Measurements from ENCODE around the gene ASXL2. TPM values are rescaled to one million over a fixed set of nuclear protein-coding genes. Genes with fewer than 3 reads are reported as not detected.

Gene ASXL2
- total RNA-seq, 2 donors from 2014 or later, result 33.7 to 33.9 TPM

GRCh38 chr2:25822190-25823117 is 55.8 kb downstream of the ASXL2 start:
- Mint-ChIP-seq H3K4me1 (peaks cover 35% of the 10 kb centered on the region), H3K27ac (peak overlapping the region; percentile 92), H3K4me3 (peak overlapping the region; percentile 81), H3K36me3 (ENCODE audit: low read depth) (peaks cover 2% of the 10 kb centered on the region), H3K27me3 (no peaks in the 10 kb centered on the region)
- ATAC-seq (peak; percentile 88), DNase-seq (peak; percentile 41 to 52 (median 44))
- H3K9me3 ChIP-seq (ENCODE audit: control insufficient read depth, low read length, poor library complexity, severe bottlenecking), result no peaks in the 10 kb centered on the region

GRCh38 chr2:25821225-25822056 is 56.8 kb downstream of the ASXL2 start:
- no peak for DNase-seq
- H3K9me3 ChIP-seq (ENCODE audit: control insufficient read depth, low read length, poor library complexity, severe bottlenecking), result no peaks in the 10 kb centered on the region
- Mint-ChIP-seq H3K4me3 (peak overlapping the region; percentile 81), H3K36me3 (ENCODE audit: low read depth) (peaks cover under 1% of the 10 kb centered on the region), H3K27ac (no peak overlapping the region), H3K4me1 (peaks cover 38% of the 10 kb centered on the region), H3K27me3 (no peaks in the 10 kb centered on the region)
- no peak for ATAC-seq

DNA sequence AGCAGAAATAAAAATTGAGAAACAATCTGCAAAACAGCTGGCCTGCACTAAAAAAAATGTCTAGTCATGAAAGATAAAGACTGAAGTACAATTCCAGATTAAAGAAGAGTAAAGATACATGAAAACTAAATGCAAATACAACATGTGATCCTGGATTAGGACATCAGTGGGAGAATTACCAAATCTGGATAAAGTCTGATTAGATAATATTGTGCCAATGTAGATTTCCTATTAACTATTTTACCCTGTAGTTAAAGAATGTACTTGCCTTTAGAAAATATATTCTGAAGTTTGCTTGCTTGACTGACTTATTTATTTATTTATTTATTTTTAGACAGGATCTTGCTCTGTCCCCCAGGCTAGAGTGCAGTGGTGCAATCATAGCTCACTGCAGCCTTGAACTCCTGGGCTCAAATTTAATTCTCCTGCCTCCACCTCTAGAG is 58.7 kb downstream of the ASXL2 start:
- Mint-ChIP-seq H3K36me3 (ENCODE audit: low read depth) (no peaks in the 10 kb centered on the region), H3K27ac (no peak overlapping the region), H3K4me1 (peaks cover 34% of the 10 kb centered on the region), H3K27me3 (no peaks in the 10 kb centered on the region), H3K4me3 (no peak overlapping the region)
- DNase-seq (no peak), ATAC-seq (no peak)
- H3K9me3 ChIP-seq (ENCODE audit: control insufficient read depth, low read length, poor library complexity, severe bottlenecking), result no peaks in the 10 kb centered on the region

DNA sequence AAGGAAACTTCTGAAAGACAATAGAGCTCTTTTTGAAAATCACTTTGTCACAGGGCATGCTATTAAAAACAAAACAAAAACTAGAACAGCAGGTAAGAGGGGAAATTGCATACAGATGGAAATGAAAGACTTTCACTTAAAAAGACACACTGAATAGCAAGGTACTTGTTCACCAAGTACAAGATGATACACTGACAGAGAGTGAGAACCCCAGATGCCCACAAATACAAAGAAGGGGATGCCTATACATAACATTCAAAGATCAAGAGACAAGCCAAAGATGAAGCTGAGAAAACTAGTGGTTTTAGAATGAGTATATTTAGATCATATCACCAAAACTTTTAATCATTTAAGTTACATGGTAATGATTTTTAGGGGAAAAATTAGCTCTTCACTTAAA is 60.7 kb downstream of the ASXL2 start:
- no peaks in the 10 kb centered on the region for H3K27me3 Mint-ChIP-seq
- DNase-seq (no peak), ATAC-seq (peak; percentile 21)
- H3K4me3 Mint-ChIP-seq, result no peak overlapping the region
- H3K36me3 Mint-ChIP-seq (ENCODE audit: low read depth), result no peaks in the 10 kb centered on the region
- H3K9me3 ChIP-seq (ENCODE audit: control insufficient read depth, low read length, poor library complexity, severe bottlenecking), result no peaks in the 10 kb centered on the region
- H3K4me1 Mint-ChIP-seq, result peaks cover 34% of the 10 kb centered on the region
- peak overlapping the region; percentile 27 for H3K27ac Mint-ChIP-seq

GRCh38 chr2:25817006-25817405 is 61.3 kb downstream of the ASXL2 start:
- H3K4me3 Mint-ChIP-seq, result no peak overlapping the region
- ATAC-seq (no peak), DNase-seq (no peak)
- H3K4me1 Mint-ChIP-seq, result peaks cover 28% of the 10 kb centered on the region
- H3K27ac Mint-ChIP-seq, result peak overlapping the region; percentile 27
- H3K27me3 Mint-ChIP-seq, result no peaks in the 10 kb centered on the region
- no peaks in the 10 kb centered on the region for H3K36me3 Mint-ChIP-seq (ENCODE audit: low read depth)
- H3K9me3 ChIP-seq (ENCODE audit: control insufficient read depth, low read length, poor library complexity, severe bottlenecking), result no peaks in the 10 kb centered on the region

DNA sequence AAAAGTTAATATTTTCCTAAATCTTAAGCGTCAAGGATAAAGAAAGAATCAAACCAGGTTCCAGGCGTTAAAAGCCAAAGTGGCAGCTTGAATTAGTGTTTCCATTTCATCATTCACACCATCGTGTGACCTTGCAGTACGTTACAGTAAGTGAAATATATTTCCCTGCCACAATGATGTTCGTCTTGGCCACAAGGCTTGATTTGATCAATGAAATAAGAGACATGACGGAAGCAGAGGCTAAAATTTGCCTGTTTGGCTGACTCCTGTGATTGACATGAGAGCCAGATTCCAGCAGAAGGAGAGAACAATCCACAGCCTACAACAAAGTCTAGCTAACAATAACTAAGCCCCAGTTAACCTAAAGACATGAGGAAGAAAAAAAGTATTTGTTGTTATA is 62.0 kb downstream of the ASXL2 start:
- H3K9me3 ChIP-seq (ENCODE audit: control insufficient read depth, low read length, poor library complexity, severe bottlenecking), result no peaks in the 10 kb centered on the region
- DNase-seq (no peak), ATAC-seq (no peak)
- Mint-ChIP-seq H3K4me3 (no peak overlapping the region), H3K27me3 (no peaks in the 10 kb centered on the region), H3K27ac (peak overlapping the region; percentile 27), H3K4me1 (peaks cover 23% of the 10 kb centered on the region), H3K36me3 (ENCODE audit: low read depth) (no peaks in the 10 kb centered on the region)

- H3K36me3 Mint-ChIP-seq (ENCODE audit: low read depth), result peaks cover 2% of the 10 kb centered on the region
- no peaks in the 10 kb centered on the region for H3K9me3 ChIP-seq (ENCODE audit: control insufficient read depth, low read length, poor library complexity, severe bottlenecking)
- no peak overlapping the region for H3K27ac Mint-ChIP-seq
- DNase-seq (no peak), ATAC-seq (no peak)
- H3K4me3 Mint-ChIP-seq, result no peak overlapping the region
- no peaks in the 10 kb centered on the region for H3K27me3 Mint-ChIP-seq
- peaks cover 32% of the 10 kb centered on the region for H3K4me1 Mint-ChIP-seq
Measured at GRCh38 chr2:25814681-25815080, 63.6 kb downstream of the ASXL2 start.

DNA sequence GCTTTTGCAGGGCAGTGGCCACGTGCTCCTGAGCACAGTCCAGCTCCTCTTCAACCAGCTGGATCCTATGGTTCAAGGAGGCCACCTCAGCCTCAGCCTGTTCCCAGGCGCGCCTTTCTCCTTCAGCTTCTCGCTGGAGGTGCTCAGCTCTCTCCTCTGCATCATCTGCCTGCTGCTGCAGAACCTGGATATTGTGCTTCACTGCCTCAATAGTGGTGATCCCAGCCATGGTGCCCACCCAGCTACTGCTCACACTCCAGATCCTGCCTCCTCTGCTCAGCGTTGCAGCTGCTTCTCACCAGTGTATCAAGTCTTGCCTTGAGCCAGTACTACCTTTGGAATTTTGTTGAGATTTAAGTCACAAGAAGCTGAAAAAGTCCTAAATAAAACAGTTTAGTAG is 67.9 kb downstream of the ASXL2 start:
- Mint-ChIP-seq H3K36me3 (ENCODE audit: low read depth) (peaks cover 4% of the 10 kb centered on the region), H3K27me3 (no peaks in the 10 kb centered on the region), H3K27ac (peak overlapping the region; percentile 39), H3K4me3 (no peak overlapping the region), H3K4me1 (peaks cover 25% of the 10 kb centered on the region)
- ATAC-seq, result no peak
- H3K9me3 ChIP-seq (ENCODE audit: control insufficient read depth, low read length, poor library complexity, severe bottlenecking), result no peaks in the 10 kb centered on the region
- no peak for DNase-seq

GRCh38 chr2:25809646-25810045 is 68.6 kb downstream of the ASXL2 start:
- peak overlapping the region; percentile 39 for H3K27ac Mint-ChIP-seq
- H3K27me3 Mint-ChIP-seq, result no peaks in the 10 kb centered on the region
- DNase-seq, result no peak
- H3K4me3 Mint-ChIP-seq, result no peak overlapping the region
- no peaks in the 10 kb centered on the region for H3K9me3 ChIP-seq (ENCODE audit: control insufficient read depth, low read length, poor library complexity, severe bottlenecking)
- ATAC-seq, result no peak
- peaks cover 4% of the 10 kb centered on the region for H3K36me3 Mint-ChIP-seq (ENCODE audit: low read depth)
- H3K4me1 Mint-ChIP-seq, result peaks cover 24% of the 10 kb centered on the region

DNA sequence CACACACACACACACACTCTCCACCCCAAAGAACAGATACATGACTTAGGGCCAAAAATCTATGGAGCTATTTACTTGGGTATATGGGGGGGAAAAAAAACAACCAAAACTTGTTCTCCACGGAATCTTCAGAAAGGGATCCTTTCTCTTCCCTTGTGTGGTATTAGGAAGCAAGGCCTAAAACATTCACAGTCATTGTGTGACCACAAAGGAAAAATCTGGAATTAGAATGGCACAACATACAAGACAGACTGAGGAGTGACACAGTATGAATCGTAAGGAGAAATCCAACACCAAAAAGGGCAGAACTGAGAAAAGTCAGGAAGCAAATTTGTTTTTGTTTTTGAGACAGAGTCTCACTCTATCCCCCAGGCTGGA is 70.3 kb downstream of the ASXL2 start:
- Mint-ChIP-seq H3K27me3 (no peaks in the 10 kb centered on the region), H3K36me3 (ENCODE audit: low read depth) (peaks cover 7% of the 10 kb centered on the region), H3K27ac (peak overlapping the region; percentile 19), H3K4me1 (peaks cover 18% of the 10 kb centered on the region), H3K4me3 (no peak overlapping the region)
- no peaks in the 10 kb centered on the region for H3K9me3 ChIP-seq (ENCODE audit: control insufficient read depth, low read length, poor library complexity, severe bottlenecking)
- DNase-seq (no peak), ATAC-seq (no peak)

GRCh38 chr2:25806941-25807340 is 71.3 kb downstream of the ASXL2 start:
- no peaks in the 10 kb centered on the region for H3K27me3 Mint-ChIP-seq
- H3K36me3 Mint-ChIP-seq (ENCODE audit: low read depth), result peaks cover 7% of the 10 kb centered on the region
- no peak overlapping the region for H3K27ac Mint-ChIP-seq
- no peaks in the 10 kb centered on the region for H3K9me3 ChIP-seq (ENCODE audit: control insufficient read depth, low read length, poor library complexity, severe bottlenecking)
- ATAC-seq, result no peak
- no peak for DNase-seq
- no peak overlapping the region for H3K4me3 Mint-ChIP-seq
- peaks cover 18% of the 10 kb centered on the region for H3K4me1 Mint-ChIP-seq

GRCh38 chr2:25805987-25806386 is 72.3 kb downstream of the ASXL2 start:
- Mint-ChIP-seq H3K4me1 (peaks cover 23% of the 10 kb centered on the region), H3K36me3 (ENCODE audit: low read depth) (peaks cover 10% of the 10 kb centered on the region)
- DNase-seq, result no peak

GRCh38 chr2:25804338-25804737 is 73.9 kb downstream of the ASXL2 start:
- Mint-ChIP-seq H3K27ac (no peak overlapping the region), H3K36me3 (ENCODE audit: low read depth) (peaks cover 9% of the 10 kb centered on the region), H3K4me1 (peaks cover 16% of the 10 kb centered on the region), H3K4me3 (no peak overlapping the region), H3K27me3 (no peaks in the 10 kb centered on the region)
- DNase-seq, result no peak
- no peak for ATAC-seq
- no peaks in the 10 kb centered on the region for H3K9me3 ChIP-seq (ENCODE audit: control insufficient read depth, low read length, poor library complexity, severe bottlenecking)

More at GRCh38 chr2:25805987-25806386, 72.3 kb downstream of the ASXL2 start:
- no peaks in the 10 kb centered on the region for H3K9me3 ChIP-seq (ENCODE audit: control insufficient read depth, low read length, poor library complexity, severe bottlenecking)
- ATAC-seq, result no peak
- H3K27me3 Mint-ChIP-seq, result no peaks in the 10 kb centered on the region
- H3K27ac Mint-ChIP-seq, result peak overlapping the region; percentile 37
- no peak overlapping the region for H3K4me3 Mint-ChIP-seq
